ENCODE measurements around the gene CCIN. TPM values are rescaled to one million over a fixed set of nuclear protein-coding genes. Genes with fewer than 3 reads are reported as not detected.

CCIN gene
- total and polyA plus RNA-seq, 9 of the 15 experiments (the other 6 are each of a cell fraction or from before 2014, with no cell fraction given), result not detected

- TF ChIP-seq ZNF407 (IDR thresholded peaks at IDR 0.05; ENCODE audit: low read depth), result no peak
- TF ChIP-seq CBX3 (IDR thresholded peaks at IDR 0.05; ENCODE audit: borderline replicate concordance in 1 of 2, low read length in 2 of 2), result no peak
- TF ChIP-seq PHB2 (IDR thresholded peaks at IDR 0.05; ENCODE audit: low read depth), result no peak
- TF ChIP-seq TAF9B (IDR thresholded peaks at IDR 0.05; ENCODE audit: partially characterized antibody), result no peak
- TF ChIP-seq MEIS2 (IDR thresholded peaks at IDR 0.05; ENCODE audit: partially characterized antibody), result no peak
- TF ChIP-seq BRF1 (IDR thresholded peaks at IDR 0.05; ENCODE audit: borderline replicate concordance, extremely low read depth, insufficient read length), result no peak
- TF ChIP-seq CHCHD3 (CRISPR knock-in tag; IDR thresholded peaks at IDR 0.05), result no peak
- TF ChIP-seq TAF7 (tag; IDR thresholded peaks at IDR 0.05), result no peak
- no peak for TF ChIP-seq ZNF324 (CRISPR knock-in tag; IDR thresholded peaks at IDR 0.05)
- no peak for TF ChIP-seq ZNF133 (CRISPR knock-in tag; IDR thresholded peaks at IDR 0.05)
- no peak for TF ChIP-seq RAD51 (IDR thresholded peaks at IDR 0.05; ENCODE audit: borderline replicate concordance, low read depth)
- peak; percentile 74 for TF ChIP-seq SP1 (CRISPR knock-in tag; IDR thresholded peaks at IDR 0.05)
- TF ChIP-seq ZNF668 (CRISPR knock-in tag; IDR thresholded peaks at IDR 0.05), result no peak
- TF ChIP-seq ZNF347 (CRISPR knock-in tag; IDR thresholded peaks at IDR 0.05; ENCODE audit: low read depth), result no peak
- peak; percentile 94 for TF ChIP-seq BCOR (IDR thresholded peaks at IDR 0.05)
- TF ChIP-seq ZNF277 (CRISPR knock-in tag; IDR thresholded peaks at IDR 0.05; ENCODE audit: borderline replicate concordance), result no peak
- no peak for TF ChIP-seq SNAPC5 (CRISPR knock-in tag; IDR thresholded peaks at IDR 0.05)
- TF ChIP-seq BRF2 (IDR thresholded peaks at IDR 0.05; ENCODE audit: borderline replicate concordance, insufficient read depth, insufficient read length), result no peak
Measured at GRCh38 chr9:36166168-36166927, 2.8 kb upstream of the CCIN start (continued).

All from K562 (cell line).